Progenitor cell of endocrine pancreas (in vitro differentiated cells): ENCODE measurements around the gene OXTR. TPM values are rescaled to one million over a fixed set of nuclear protein-coding genes. Genes with fewer than 3 reads are reported as not detected.

ENCODE experiments used
- DNase-seq: peaks from one replicate; pipeline ENCODE4 v3.0.0; 2021; ENCODE audit warnings: low spot score; ENCODE audit not compliant: unreplicated experiment
- H3K27ac Mint-ChIP-seq: 2 replicates; pipeline ENCODE4 v1.8.0; 2021; ENCODE audit warnings: mild to moderate bottlenecking, moderate library complexity, mixed read lengths
- H3K27me3 Mint-ChIP-seq: 2 replicates; pipeline ENCODE4 v1.8.0; 2021; ENCODE audit warnings: mixed read lengths
- H3K36me3 Mint-ChIP-seq: 2 replicates; pipeline ENCODE4 v1.8.0; 2022; ENCODE audit warnings: mixed read lengths; ENCODE audit not compliant: insufficient read depth
- H3K4me1 Mint-ChIP-seq: 2 replicates; pipeline ENCODE4 v1.8.0; 2021; ENCODE audit warnings: low read depth, mixed read lengths
- H3K4me3 Mint-ChIP-seq: 2 replicates; pipeline ENCODE4 v1.8.0; 2021; ENCODE audit warnings: low read depth, mild to moderate bottlenecking, moderate library complexity, mixed read lengths
- H3K9me3 Mint-ChIP-seq: 2 replicates; pipeline ENCODE4 v1.8.0; 2021; ENCODE audit warnings: low read depth, mixed read lengths
- total RNA-seq: library from RNA; stranded (reverse); gene quantifications from 2 replicates; pipeline ENCODE4 v1.2.1, GENCODE V29; 2021
- TF ChIP-seq, protein P1 (sequence below): fragments of 200-600 bp; sonication (generic); IDR thresholded peaks from one replicate; pipeline ENCODE4 v1.5.0; 2021; ENCODE audit warnings: antibody characterized with exemption, mild to moderate bottlenecking; ENCODE audit not compliant: unreplicated experiment

Gene OXTR
- total RNA-seq, 1 donor from 2014 or later: 3.1 TPM

DNA sequence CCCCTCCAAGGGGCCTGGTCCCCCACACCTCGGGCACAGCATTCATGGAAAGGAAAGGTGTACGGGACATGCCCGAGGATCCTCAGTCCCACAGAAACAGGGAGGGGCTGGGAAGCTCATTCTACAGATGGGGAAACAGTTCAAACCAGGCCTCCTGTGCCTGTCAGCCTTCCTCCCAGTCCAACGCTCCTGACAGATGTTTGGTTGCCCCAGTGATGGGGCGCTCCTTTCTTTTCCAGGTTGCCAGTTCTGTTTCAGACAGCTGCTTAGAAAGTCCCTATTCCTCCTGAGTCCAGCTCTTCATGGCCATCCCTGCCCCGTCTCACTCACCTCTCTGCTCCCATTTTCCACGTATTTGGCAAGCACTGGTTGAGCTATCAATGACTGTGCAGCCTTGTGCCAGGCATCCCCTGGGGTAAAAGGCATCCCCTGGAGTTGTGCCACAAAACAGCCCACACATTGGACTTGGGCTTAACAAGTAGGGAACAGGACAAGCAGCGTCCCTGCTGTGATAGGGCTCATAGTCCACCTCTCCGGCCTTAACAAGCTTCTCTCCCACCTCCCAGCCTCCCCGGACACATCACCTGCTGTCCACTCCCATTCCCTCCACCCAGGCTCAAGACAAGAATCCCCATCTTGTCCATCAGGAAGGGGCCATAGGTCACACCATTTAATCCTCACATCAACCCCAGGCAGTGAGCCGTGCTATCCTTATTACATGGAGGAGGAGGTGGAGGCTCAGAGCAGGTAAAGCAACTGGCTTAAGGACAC is 6.6 kb downstream of the OXTR start:
- H3K9me3 Mint-ChIP-seq: no peaks in the 10 kb centered on the region
- H3K36me3 Mint-ChIP-seq: no peaks in the 10 kb centered on the region
- no peak for DNase-seq
- H3K4me1 Mint-ChIP-seq: peaks cover 6% of the 10 kb centered on the region
- no peak overlapping the region for H3K27ac Mint-ChIP-seq
- peaks cover 55% of the 10 kb centered on the region for H3K27me3 Mint-ChIP-seq
- TF ChIP-seq, protein P1, sequence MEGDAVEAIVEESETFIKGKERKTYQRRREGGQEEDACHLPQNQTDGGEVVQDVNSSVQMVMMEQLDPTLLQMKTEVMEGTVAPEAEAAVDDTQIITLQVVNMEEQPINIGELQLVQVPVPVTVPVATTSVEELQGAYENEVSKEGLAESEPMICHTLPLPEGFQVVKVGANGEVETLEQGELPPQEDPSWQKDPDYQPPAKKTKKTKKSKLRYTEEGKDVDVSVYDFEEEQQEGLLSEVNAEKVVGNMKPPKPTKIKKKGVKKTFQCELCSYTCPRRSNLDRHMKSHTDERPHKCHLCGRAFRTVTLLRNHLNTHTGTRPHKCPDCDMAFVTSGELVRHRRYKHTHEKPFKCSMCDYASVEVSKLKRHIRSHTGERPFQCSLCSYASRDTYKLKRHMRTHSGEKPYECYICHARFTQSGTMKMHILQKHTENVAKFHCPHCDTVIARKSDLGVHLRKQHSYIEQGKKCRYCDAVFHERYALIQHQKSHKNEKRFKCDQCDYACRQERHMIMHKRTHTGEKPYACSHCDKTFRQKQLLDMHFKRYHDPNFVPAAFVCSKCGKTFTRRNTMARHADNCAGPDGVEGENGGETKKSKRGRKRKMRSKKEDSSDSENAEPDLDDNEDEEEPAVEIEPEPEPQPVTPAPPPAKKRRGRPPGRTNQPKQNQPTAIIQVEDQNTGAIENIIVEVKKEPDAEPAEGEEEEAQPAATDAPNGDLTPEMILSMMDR: no peak
- H3K4me3 Mint-ChIP-seq: no peak overlapping the region

DNA sequence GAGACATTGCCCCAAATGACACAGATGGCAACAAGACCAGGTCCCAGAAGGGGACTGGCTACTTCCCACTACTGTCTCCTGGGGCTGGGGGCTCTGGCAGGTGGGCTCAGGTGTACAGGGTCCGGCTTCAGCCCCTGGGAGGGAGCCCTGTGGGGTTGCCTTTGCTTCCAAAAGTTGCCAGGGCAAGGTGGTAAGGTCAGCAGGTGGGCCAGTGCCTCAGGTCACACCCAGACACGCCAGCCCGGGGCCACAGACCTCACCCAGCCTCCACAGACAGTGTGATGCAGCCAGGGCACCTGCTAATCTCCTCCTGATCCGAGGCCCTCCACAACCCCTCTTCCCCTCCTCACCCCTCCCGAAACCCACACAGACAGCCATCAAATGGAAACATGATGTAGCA is 7.5 kb downstream of the OXTR start:
- no peak for DNase-seq
- peaks cover 6% of the 10 kb centered on the region for H3K4me1 Mint-ChIP-seq
- H3K4me3 Mint-ChIP-seq: no peak overlapping the region
- TF ChIP-seq, protein P1: no peak
- H3K27me3 Mint-ChIP-seq: peaks cover 55% of the 10 kb centered on the region
- no peaks in the 10 kb centered on the region for H3K36me3 Mint-ChIP-seq
- no peak overlapping the region for H3K27ac Mint-ChIP-seq
- H3K9me3 Mint-ChIP-seq: no peaks in the 10 kb centered on the region

DNA sequence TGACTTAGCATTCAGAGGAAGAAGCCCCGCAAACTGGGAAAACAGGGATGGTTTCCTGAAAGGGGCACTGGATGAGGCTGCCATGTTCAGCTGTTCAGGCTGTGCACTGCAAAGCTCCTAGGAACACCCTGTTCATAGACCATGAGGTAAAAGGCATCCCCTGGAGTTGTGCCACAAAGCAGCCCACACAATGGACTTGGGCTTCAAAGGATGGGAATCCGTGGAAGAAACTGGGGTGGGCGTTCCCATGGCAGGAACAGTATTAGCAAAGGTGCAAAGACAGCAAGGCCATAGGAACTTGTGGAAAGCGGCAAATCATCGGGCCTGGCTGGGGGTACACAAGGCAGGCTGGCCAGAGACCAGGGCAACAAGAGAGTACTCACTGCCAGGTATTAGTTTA is 8.9 kb downstream of the OXTR start:
- no peak for DNase-seq
- H3K36me3 Mint-ChIP-seq: no peaks in the 10 kb centered on the region
- H3K27me3 Mint-ChIP-seq: peaks cover 43% of the 10 kb centered on the region
- H3K9me3 Mint-ChIP-seq: no peaks in the 10 kb centered on the region
- H3K4me1 Mint-ChIP-seq: peaks cover 3% of the 10 kb centered on the region
- no peak overlapping the region for H3K4me3 Mint-ChIP-seq
- TF ChIP-seq, protein P1: no peak
- no peak overlapping the region for H3K27ac Mint-ChIP-seq

DNA sequence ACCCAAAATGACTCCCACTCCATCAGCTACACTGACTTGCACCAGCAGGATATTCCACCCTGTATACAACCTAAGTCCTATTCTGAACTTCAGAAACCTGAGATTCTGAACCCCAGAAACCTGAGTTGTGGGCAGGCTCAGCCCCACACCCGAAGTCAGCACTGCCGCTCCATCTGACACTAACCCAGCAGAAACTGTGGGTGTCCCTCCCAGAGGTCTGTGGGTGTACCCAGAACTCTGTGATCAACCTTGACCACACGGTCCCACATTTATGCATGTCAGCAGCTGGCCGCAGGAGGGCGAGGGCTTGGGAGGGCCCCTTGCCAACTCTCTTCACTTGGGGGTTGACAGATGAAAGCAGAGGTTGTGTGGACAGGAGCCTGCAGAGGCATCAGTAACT is 9.3 kb downstream of the OXTR start:
- Mint-ChIP-seq H3K27ac (no peak overlapping the region), H3K27me3 (peaks cover 41% of the 10 kb centered on the region), H3K4me1 (peaks cover 6% of the 10 kb centered on the region), H3K36me3 (no peaks in the 10 kb centered on the region), H3K9me3 (no peaks in the 10 kb centered on the region), H3K4me3 (no peak overlapping the region)
- no peak for DNase-seq
- TF ChIP-seq, protein P1: no peak

DNA sequence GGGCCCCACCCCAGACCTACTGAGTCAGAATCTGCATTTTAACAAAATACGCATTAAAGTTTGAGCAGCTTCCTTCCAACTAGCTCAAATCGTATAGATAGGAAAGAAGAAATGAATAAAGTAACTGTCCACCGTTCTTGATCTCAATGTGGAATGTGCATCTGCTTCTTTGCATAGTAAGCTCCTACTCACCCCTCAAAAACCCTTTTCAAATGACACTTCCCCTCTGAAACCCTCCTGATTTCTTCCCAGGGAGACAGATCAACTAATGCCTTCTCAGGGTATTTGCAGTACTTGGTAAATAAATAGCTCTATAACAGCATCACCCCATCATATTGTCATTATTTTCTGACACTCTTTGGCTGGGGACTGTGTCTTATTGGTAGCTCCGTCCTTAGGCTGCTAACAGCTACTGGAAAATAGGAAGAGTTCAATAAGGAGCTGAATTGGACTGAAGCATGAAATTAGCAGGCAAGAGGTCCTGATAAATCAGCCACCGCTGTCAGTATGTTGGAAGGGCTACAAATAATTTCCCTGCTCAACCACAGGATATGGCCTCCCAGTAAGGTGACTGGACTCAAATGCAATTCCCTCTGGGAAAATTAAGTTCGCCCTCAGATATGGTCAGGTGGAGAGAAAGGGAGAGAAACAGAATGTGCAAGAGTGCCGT is 10.2 kb downstream of the OXTR start:
- H3K4me3 Mint-ChIP-seq: no peak overlapping the region
- H3K27me3 Mint-ChIP-seq: peaks cover 35% of the 10 kb centered on the region
- H3K4me1 Mint-ChIP-seq: peaks cover 9% of the 10 kb centered on the region
- no peak overlapping the region for H3K27ac Mint-ChIP-seq
- TF ChIP-seq, protein P1: no peak
- H3K9me3 Mint-ChIP-seq: no peaks in the 10 kb centered on the region
- no peak for DNase-seq
- H3K36me3 Mint-ChIP-seq: no peaks in the 10 kb centered on the region
